BE2C (cell line): ENCODE results near the gene IFI44.

Experiments used
- DNase-seq: peaks from one replicate; pipeline ENCODE4 v3.0.0-alpha.2; 2020
- H3K27me3 ChIP-seq: fragments of 250-450 bp; sonication (Bioruptor Pico); 2 replicates; pipeline ENCODE4 v1.5.1; 2020; ENCODE audit warnings: mild to moderate bottlenecking
- H3K36me3 ChIP-seq: fragments of 250-450 bp; sonication (Bioruptor Pico); 2 replicates; pipeline ENCODE4 v1.5.1; 2020; ENCODE audit warnings: mild to moderate bottlenecking
- H3K4me1 ChIP-seq: fragments of 250-450 bp; sonication (Bioruptor Pico); 2 replicates; pipeline ENCODE4 v1.5.1; 2020
- H3K4me3 ChIP-seq: 2 replicates; pipeline ENCODE4 v1.5.1; 2011; ENCODE audit warnings: low read depth, low read length
- H3K9me3 ChIP-seq: fragments of 250-450 bp; sonication (Bioruptor Pico); 2 replicates; pipeline ENCODE4 v1.5.1; 2020
- CTCF ChIP-seq: IDR thresholded peaks from 2 replicates; pipeline ENCODE4 v1.5.1; 2012; ENCODE audit warnings: mild to moderate bottlenecking, low read depth, low read length

The IFI44 gene

GRCh38 chr1:78690516-78690915 is 40.9 kb downstream of the IFI44 start:
- TF ChIP-seq CTCF = no peak
- DNase-seq = no peak
- Histone ChIP-seq H3K27me3 (no peaks in the 10 kb centered on the region), H3K36me3 (no peaks in the 10 kb centered on the region), H3K4me3 (no peak overlapping the region), H3K4me1 (no peaks in the 10 kb centered on the region), H3K9me3 (no peaks in the 10 kb centered on the region)

- no peak for TF ChIP-seq CTCF
- Histone ChIP-seq H3K4me3 (no peak overlapping the region), H3K4me1 (no peaks in the 10 kb centered on the region), H3K27me3 (no peaks in the 10 kb centered on the region), H3K36me3 (no peaks in the 10 kb centered on the region), H3K9me3 (no peaks in the 10 kb centered on the region)
- no peak for DNase-seq
Measured at GRCh38 chr1:78691995-78692747, 42.5 kb downstream of the IFI44 start.

- Histone ChIP-seq H3K9me3 (no peaks in the 10 kb centered on the region), H3K4me1 (no peaks in the 10 kb centered on the region), H3K27me3 (no peaks in the 10 kb centered on the region), H3K36me3 (no peaks in the 10 kb centered on the region), H3K4me3 (no peak overlapping the region)
- DNase-seq = no peak
- TF ChIP-seq CTCF = no peak
Measured at GRCh38 chr1:78699813-78700212, 50.2 kb downstream of the IFI44 start.

- DNase-seq = no peak
- no peak for TF ChIP-seq CTCF
- no peak overlapping the region for H3K4me3 ChIP-seq
- no peaks in the 10 kb centered on the region for H3K9me3 ChIP-seq
- H3K27me3 ChIP-seq = no peaks in the 10 kb centered on the region
- H3K36me3 ChIP-seq = no peaks in the 10 kb centered on the region
- no peaks in the 10 kb centered on the region for H3K4me1 ChIP-seq
Measured at GRCh38 chr1:78702426-78702825, 52.8 kb downstream of the IFI44 start.

GRCh38 chr1:78703806-78704205 is 54.2 kb downstream of the IFI44 start:
- TF ChIP-seq CTCF = no peak
- no peak for DNase-seq
- no peaks in the 10 kb centered on the region for H3K36me3 ChIP-seq
- no peak overlapping the region for H3K4me3 ChIP-seq
- H3K4me1 ChIP-seq = no peaks in the 10 kb centered on the region
- no peaks in the 10 kb centered on the region for H3K27me3 ChIP-seq
- no peaks in the 10 kb centered on the region for H3K9me3 ChIP-seq

GRCh38 chr1:78712467-78713051 is 62.9 kb downstream of the IFI44 start:
- no peaks in the 10 kb centered on the region for H3K9me3 ChIP-seq
- H3K4me1 ChIP-seq = no peaks in the 10 kb centered on the region
- no peak for DNase-seq
- no peaks in the 10 kb centered on the region for H3K36me3 ChIP-seq
- H3K27me3 ChIP-seq = no peaks in the 10 kb centered on the region
- H3K4me3 ChIP-seq = no peak overlapping the region
- no peak for TF ChIP-seq CTCF
